Peyer's patch (tissue), 4 donors: ENCODE data around the gene ACVR1. TPM values are rescaled to one million over a fixed set of nuclear protein-coding genes. Genes with fewer than 3 reads are reported as not detected.

Experiments
- DNase-seq, 3 donors: peaks; one replicate each; pipeline ENCODE4 v3.0.0-alpha.2; 2017 to 2019
- H3K27ac ChIP-seq, 4 donors: fragments of 200-600 bp; sonication (generic); one replicate each; pipeline ENCODE4 v1.5.1; 2016 to 2019
- H3K27me3 ChIP-seq, 2 donors: fragments of 200-600 bp; sonication (generic); one replicate each; pipeline ENCODE4 v1.5.1; 2019
- H3K36me3 ChIP-seq, 3 donors: fragments of 200-600 bp; sonication (generic); one replicate each; pipeline ENCODE4 v1.5.1; 2016 to 2019
- H3K4me1 ChIP-seq, 4 donors: fragments of 200-600 bp; sonication (generic); one replicate each; pipeline ENCODE4 v1.5.1; 2016 to 2019
- H3K4me3 ChIP-seq, 4 donors: fragments of 200-600 bp; sonication (generic); 1 replicate in 3 of 4; 2 replicates in 1 of 4; pipeline ENCODE4 v1.5.1; 2016 to 2019; ENCODE audit warnings: mild to moderate bottlenecking in 1 of 4
- H3K9me3 ChIP-seq, 4 donors: fragments of 200-600 bp; sonication (generic); one replicate each; pipeline ENCODE4 v1.5.1; 2016 to 2019; ENCODE audit warnings: mild to moderate bottlenecking in 1 of 4
- CTCF ChIP-seq, 6 experiments: fragments of 450-650 bp in 4 of 6; fragments of 200-600 bp in 2 of 6; sonication (generic) in 1 of 6; IDR thresholded peaks; one replicate each; pipeline ENCODE4 v1.5.1; 2017 to 2019; ENCODE audit warnings: antibody characterized with exemption in 6 of 6, mild to moderate bottlenecking in 3 of 6, moderate library complexity in 1 of 6
- POLR2A ChIP-seq, 2 donors: fragments of 450-650 bp; IDR thresholded peaks; one replicate each; pipeline ENCODE4 v1.5.1; 2017; ENCODE audit warnings: antibody characterized with exemption in 2 of 2, mild to moderate bottlenecking in 2 of 2, moderate library complexity in 2 of 2
- total RNA-seq, 4 donors: library from RNA; depleted of rRNA; stranded (reverse); fragments of >200 nt; gene quantifications; one replicate each; pipeline ENCODE4 v1.1.0, GENCODE V29; 2016

ACVR1 gene
- total RNA-seq, 4 donors from 2014 or later: 11.8 to 16.5 (median 14.3) TPM

- no peak for TF ChIP-seq CTCF (IDR thresholded peaks at IDR 0.05)
Measured at GRCh38 chr2:157699806-157700205, 176.3 kb downstream of the ACVR1 start.

GRCh38 chr2:157699009-157699408, 177.1 kb downstream of the ACVR1 start:
- Histone ChIP-seq H3K9me3 (no peaks in the 10 kb centered on the region), H3K36me3 (no peaks in the 10 kb centered on the region), H3K4me1 (no peaks in the 10 kb centered on the region), H3K27me3 (no peaks in the 10 kb centered on the region), H3K27ac (no peak overlapping the region), H3K4me3 (no peak overlapping the region)
- no peak for TF ChIP-seq CTCF (IDR thresholded peaks at IDR 0.05)
- TF ChIP-seq POLR2A (IDR thresholded peaks at IDR 0.05): no peak
- no peak for DNase-seq

More at GRCh38 chr2:157699806-157700205, 176.3 kb downstream of the ACVR1 start:
- Histone ChIP-seq H3K4me3 (no peak overlapping the region), H3K9me3 (no peaks in the 10 kb centered on the region), H3K27me3 (no peaks in the 10 kb centered on the region), H3K36me3 (no peaks in the 10 kb centered on the region), H3K27ac (no peak overlapping the region), H3K4me1 (no peaks in the 10 kb centered on the region)
- DNase-seq: no peak

GRCh38 chr2:157698430-157698829, 177.7 kb downstream of the ACVR1 start:
- H3K9me3 ChIP-seq: no peaks in the 10 kb centered on the region
- no peaks in the 10 kb centered on the region for H3K27me3 ChIP-seq
- TF ChIP-seq CTCF (IDR thresholded peaks at IDR 0.05) (no peak), POLR2A (IDR thresholded peaks at IDR 0.05) (no peak)
- DNase-seq: no peak
- H3K36me3 ChIP-seq: no peaks in the 10 kb centered on the region
- H3K4me3 ChIP-seq: no peak overlapping the region
- no peak overlapping the region for H3K27ac ChIP-seq
- no peaks in the 10 kb centered on the region for H3K4me1 ChIP-seq

GRCh38 chr2:157696036-157696435, 180.1 kb downstream of the ACVR1 start:
- Histone ChIP-seq H3K27ac (no peak overlapping the region), H3K9me3 (no peaks in the 10 kb centered on the region), H3K27me3 (no peaks in the 10 kb centered on the region), H3K4me3 (no peak overlapping the region), H3K36me3 (no peaks in the 10 kb centered on the region), H3K4me1 (no peaks in the 10 kb centered on the region)
- DNase-seq: no peak
- no peak for TF ChIP-seq CTCF (IDR thresholded peaks at IDR 0.05)
- no peak for TF ChIP-seq POLR2A (IDR thresholded peaks at IDR 0.05)

- Histone ChIP-seq H3K27ac (no peak overlapping the region), H3K9me3 (no peaks in the 10 kb centered on the region), H3K4me1 (no peaks in the 10 kb centered on the region), H3K27me3 (no peaks in the 10 kb centered on the region), H3K4me3 (no peak overlapping the region), H3K36me3 (no peaks in the 10 kb centered on the region)
- TF ChIP-seq POLR2A (IDR thresholded peaks at IDR 0.05): no peak
- TF ChIP-seq CTCF (IDR thresholded peaks at IDR 0.05): no peak
- no peak for DNase-seq
Measured at GRCh38 chr2:157692768-157693167, 183.4 kb downstream of the ACVR1 start.

- TF ChIP-seq CTCF (IDR thresholded peaks at IDR 0.05): no peak
- TF ChIP-seq POLR2A (IDR thresholded peaks at IDR 0.05): no peak
- Histone ChIP-seq H3K4me3 (no peak overlapping the region), H3K27ac (no peak overlapping the region), H3K36me3 (no peaks in the 10 kb centered on the region), H3K9me3 (no peaks in the 10 kb centered on the region), H3K27me3 (no peaks in the 10 kb centered on the region), H3K4me1 (no peaks in the 10 kb centered on the region)
- DNase-seq: no peak
Measured at GRCh38 chr2:157691695-157692094, 184.4 kb downstream of the ACVR1 start.
